GM12874 (cell line): ENCODE measurements around the gene DOCK8.

Experiments used
- TF ChIP-seq, protein P1 (sequence below): IDR thresholded peaks from 2 replicates; pipeline ENCODE4 v1.5.1; 2011; ENCODE audit warnings: low read depth, mild to moderate bottlenecking, control low read depth, low read length, moderate library complexity; ENCODE audit not compliant: insufficient read depth

Gene DOCK8

DNA sequence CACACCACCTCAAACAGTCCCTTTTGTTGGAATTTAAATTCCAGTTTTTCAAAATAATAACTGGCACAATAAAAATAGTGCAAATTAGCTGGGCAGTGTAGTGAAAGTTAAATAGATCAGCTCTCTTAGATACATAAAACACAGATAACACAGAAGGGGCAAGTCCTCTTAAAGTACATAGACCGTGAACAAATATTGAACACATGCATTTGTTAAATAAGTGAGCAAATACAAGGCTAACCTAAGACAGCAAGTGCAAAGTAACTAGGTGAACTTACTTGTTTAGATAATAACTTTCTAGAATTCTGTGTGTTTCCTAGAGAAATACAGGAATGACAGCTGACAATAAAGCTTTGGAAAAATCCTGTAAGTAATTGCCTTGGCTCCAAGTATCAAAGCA lies 280.1 kb downstream of the DOCK8 start:
- TF ChIP-seq, protein P1, sequence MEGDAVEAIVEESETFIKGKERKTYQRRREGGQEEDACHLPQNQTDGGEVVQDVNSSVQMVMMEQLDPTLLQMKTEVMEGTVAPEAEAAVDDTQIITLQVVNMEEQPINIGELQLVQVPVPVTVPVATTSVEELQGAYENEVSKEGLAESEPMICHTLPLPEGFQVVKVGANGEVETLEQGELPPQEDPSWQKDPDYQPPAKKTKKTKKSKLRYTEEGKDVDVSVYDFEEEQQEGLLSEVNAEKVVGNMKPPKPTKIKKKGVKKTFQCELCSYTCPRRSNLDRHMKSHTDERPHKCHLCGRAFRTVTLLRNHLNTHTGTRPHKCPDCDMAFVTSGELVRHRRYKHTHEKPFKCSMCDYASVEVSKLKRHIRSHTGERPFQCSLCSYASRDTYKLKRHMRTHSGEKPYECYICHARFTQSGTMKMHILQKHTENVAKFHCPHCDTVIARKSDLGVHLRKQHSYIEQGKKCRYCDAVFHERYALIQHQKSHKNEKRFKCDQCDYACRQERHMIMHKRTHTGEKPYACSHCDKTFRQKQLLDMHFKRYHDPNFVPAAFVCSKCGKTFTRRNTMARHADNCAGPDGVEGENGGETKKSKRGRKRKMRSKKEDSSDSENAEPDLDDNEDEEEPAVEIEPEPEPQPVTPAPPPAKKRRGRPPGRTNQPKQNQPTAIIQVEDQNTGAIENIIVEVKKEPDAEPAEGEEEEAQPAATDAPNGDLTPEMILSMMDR = no peak

DNA sequence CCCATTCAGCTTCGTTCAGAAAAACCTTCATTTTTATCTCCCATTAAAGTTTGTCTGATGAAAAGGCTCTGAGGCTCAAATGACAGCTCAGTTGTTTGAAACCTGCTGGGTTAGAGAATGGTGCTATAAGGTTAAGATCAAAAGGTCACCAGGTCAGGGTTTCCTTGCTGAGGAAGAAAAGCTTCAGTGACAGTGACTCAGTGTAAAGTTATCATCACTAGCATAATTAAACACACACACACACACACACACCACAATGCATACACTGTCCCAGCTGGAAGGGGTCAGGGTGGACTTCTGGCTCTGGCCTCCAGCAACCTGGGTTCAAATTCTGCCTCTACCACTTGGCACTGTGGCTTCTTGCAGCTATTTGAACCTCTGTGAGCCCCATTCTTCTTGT lies 281.1 kb downstream of the DOCK8 start:
- TF ChIP-seq, protein P1 = no peak

DNA sequence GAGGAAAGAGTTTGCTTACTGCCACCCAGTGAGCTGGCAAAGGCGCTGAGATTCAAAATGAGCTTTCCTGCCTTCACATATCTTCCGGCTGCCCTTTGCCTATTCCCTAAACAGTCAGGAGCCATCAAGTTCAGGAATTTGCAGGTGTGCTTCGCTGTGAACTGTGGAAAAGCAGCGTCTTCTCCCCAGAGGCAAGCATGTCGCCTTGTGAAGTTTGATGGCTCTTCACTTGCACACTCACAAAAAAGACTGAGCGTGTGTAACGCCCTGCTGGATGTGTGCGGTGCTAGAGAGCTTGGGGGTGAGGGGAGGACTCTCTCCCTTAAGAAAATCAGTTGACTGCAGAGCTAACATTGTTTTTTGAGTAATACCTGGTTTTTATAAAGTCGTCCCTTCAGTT lies 288.7 kb downstream of the DOCK8 start:
- TF ChIP-seq, protein P1 = no peak

DNA sequence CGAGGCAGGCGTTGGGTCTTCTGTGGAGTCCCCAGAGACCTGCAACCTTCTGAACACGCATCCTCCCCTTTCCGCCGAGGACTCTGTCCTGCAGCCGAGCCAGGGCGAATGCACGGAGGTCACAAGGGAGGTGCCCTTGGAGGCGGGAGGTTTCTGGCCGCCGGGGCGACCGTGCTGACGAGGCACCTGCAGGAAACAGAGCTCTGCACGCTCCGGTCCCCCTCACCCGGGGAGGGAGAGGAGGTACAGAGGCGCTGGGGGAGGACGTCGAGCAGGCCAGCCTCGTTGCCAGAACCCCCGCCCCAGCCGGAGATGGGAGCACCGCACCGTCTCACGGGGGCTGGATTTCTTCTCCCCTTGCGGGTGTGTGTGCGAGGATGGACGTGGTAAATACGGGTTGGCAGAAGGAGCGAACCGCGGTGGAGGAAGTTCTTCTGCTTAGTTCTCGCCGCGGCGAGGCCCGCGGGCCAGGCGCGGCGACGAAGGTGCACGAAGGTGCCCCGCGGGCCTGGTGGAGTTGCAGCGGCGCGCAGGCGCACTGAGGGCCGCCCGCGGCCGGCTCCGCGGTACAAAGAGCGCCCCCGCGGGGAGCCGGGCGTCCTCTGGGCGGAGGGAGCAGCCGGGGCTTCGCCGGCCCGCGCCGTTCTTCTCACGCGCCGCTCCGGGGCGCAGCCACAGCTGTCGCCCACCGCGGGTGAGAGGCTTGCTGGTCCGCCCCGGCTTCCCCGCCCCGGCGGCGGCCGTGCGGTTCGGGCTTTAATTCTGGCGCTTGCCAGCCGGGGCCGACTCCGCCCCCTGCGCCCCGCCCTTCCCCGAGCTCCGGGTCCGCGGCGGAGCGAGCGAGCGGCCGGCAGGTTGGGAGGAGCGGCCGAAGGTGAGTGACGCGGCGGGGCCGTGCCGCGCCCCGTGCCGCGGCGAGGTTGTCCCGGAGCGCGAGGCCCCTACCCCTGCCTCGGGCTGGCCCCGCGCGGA lies 289.5 kb downstream of the DOCK8 start, which contains the start of gene KANK1:
KANK1 (plus strand) TSS at position 815 of the 972 bp plus-strand sequence.
- TF ChIP-seq, protein P1 = peak; percentile 58

DNA sequence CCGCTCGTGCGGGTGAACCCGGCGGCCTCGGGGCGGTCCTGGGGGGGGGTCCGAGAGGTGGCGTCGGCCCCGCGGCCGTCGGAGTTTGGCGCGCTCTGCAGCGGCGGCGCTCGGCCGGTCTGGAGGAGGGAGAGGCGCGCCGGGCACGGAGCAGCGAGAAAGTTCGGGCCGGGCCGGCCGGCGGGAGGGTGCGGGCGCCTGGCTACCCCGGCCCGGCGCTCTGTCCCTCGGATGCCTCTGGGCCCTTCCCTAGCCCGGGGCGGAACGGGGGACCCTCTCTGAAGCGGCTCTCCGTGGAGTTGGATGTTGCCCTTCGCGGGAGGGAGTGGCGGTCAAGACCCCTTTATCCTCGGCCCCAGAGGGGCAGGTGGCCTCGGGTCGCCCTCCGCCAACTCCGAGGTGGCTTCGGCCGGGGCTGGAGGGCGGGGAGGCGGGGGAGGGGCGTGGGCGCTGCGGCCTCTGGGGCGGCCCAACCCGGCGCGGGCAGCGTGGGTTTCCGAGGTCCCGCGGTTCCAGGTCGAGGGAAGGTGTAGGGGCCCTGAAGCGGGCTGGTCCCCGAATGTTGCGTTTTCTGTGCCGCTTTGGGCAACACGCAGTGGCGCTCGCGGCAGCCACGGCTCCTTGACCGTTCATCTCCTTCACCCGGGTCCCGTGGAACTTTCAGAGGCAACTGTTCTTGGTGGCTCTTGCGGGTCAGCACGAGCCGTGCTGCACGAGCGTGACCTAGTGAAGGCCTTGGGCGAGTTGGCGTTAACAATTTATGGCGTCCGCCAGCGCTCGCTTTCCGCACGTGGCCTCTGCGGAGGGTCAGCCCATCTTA lies 290.5 kb downstream of the DOCK8 start:
- TF ChIP-seq, protein P1 = no peak

DNA sequence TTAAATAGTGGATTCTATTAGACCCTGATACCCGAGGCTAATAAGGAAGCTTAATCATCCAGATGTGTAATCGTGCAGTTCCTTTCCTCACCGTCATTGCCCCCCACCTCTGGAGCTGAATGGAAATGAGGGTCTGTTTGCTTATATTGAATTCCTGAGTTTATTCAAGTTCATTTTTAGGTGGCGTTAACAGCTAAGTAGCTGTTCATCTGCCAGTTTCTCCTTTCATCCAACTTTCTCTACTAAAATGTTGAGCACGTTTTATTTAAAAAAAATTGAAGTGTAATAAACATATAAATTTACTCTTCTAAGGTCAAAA lies 291.0 kb downstream of the DOCK8 start:
- TF ChIP-seq, protein P1 = no peak

DNA sequence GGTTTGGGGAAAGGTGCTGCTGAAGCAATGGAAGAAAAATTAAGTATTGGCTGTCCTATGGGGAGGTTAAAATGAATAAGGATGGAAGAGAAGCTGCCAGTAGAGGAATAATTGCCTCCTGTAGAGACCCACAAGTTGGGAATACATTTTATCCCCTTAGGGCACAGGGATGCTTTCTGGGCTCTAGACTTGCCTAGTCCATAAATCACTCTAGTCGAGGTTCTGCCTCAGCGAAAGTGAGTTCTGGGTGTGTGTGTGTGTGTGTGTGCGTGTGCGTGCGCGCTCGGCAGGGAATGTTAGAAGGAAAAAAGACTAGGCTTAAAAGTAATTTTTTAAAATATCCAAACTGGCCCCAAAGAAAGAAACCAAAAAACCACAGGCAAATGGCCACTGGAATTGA lies 291.6 kb downstream of the DOCK8 start:
- TF ChIP-seq, protein P1 = no peak
